ENCODE results near the gene IDH1.
A peak's percentile ranks its signal among the peaks of the same experiment; 100 is the strongest.
"Not testable (repeated sequence)": the region's sequence is repeated elsewhere in the genome, so short reads cannot be mapped to it uniquely, and the experiment has no call there.

Gene IDH1

DNA sequence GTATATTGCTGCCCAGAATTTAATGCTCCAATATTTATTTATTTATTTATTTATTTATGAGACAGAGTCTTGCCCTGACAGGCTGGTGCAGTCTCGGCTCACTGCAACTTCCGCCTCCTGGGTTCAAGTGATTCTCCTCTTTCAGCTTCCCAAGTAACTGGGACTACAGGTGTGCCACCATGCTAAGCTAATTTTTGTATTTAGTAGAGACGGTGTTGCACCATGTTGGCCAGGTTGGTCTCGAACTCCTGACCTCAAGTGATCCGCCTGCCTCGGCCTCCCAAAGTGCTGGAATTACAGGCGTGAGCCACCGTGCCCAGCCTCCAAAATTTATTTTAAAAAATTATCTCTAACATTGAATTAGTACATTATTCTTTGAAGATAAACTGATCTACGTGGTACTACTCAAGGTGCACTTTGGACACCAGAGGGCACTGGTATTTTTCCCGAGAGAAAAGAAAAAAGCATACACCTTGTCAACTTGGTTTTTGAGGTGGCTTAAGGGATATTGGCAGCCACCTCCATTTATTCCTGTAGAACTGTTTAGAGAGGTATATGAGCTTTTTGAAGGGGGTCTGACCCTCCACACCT is 1.4 kb upstream of the IDH1 start:
- DNase-seq = no peak

DNA sequence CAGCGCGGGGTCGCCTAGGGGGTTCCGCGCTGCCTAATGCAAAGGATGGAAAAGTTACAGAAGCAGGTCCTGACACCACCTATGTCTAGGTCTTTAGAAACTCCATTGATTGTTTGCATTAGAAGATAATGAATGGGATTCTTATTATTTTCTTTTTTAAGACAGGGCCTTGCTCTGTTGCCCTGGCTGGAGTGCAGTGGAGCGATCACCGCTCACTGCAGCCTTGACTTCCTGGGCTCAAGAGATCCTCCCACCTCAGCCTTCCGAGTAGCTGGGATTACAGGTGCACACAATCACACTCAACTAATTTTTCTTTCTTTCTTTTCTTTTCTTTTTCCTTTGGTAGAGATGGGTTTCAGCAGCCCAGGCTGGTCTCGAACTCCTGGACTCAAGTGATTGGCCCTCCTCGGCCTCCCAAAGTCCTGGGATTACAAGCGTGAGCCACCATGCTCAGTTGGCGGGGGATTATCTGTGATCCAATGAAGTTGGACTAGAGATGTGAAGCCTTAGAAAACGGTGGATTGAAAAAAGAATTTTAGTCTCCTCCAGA is 761 bp upstream of the IDH1 start:
- DNase-seq = no peak

GRCh38 chr2:208254118-208254870 is 577 bp downstream of the IDH1 start:
- peak; percentile 72 for DNase-seq

- DNase-seq = no peak
Measured at GRCh38 chr2:208253600-208254117, 1.2 kb downstream of the IDH1 start.

- DNase-seq = no peak
Measured at GRCh38 chr2:208252716-208253492, 2.0 kb downstream of the IDH1 start.

GRCh38 chr2:208251098-208251497 is 3.8 kb downstream of the IDH1 start:
- no peak for DNase-seq

- no peak for DNase-seq
Measured at GRCh38 chr2:208250388-208250787, 4.5 kb downstream of the IDH1 start.

DNA sequence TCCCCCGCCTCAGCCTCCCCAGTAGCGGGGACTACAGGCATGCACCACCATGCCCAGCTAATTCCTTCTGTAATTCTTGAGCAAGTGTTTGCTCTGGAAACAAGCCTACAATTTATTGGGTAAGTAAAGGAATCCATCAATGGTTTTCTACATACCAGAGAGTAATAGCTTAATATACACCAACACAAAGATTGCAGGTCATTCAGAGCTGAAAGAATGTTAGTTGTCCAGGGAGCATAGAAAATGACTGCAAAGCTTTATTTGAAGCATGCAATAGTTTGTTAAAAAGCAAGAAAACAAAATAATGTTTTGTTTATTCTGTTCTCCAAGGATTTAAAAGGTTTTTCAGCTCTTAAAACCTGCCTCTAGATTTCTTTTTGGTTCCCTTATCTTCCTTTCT is 5.6 kb downstream of the IDH1 start:
- DNase-seq = no peak

DNA sequence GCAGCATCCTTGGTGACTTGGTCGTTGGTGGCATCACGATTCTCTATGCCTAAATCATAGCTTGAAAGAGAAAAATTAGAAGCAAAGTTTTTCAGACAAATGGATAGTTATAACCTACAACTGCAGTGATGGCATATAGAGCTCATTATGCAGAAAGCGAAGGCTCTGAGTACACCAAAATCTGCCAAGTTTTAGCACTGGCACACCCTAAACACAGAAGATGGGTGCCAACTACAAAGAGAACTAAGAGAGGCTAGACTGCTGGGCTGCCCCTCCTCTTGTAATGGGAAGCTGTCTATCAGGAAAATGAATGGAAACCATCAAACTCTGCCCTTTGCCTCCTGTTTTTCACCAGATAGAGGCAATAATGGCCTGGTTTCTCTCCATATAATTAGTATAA is 6.3 kb downstream of the IDH1 start:
- no peak for DNase-seq

DNA sequence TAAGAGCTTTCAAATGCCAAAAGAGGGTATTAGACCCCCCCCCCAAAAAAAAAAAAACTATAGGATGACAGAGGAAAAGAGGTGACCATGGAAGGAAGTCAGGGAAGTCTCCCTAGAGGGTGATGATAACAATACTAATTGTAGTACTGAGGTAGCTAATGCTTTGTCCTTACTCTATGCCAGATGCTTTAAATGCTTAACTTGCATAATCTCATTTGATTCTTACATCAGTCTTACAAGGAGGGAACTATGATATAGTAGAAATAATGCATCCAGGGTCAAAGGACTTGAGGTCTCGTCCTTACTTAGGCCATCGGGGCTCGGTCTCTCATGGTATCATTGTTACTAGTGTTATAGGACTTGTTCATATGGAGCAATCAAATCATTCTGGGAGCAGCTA is 9.1 kb downstream of the IDH1 start:
- DNase-seq = no peak

GRCh38 chr2:208244422-208244821 is 10.4 kb downstream of the IDH1 start:
- DNase-seq = no peak

DNA sequence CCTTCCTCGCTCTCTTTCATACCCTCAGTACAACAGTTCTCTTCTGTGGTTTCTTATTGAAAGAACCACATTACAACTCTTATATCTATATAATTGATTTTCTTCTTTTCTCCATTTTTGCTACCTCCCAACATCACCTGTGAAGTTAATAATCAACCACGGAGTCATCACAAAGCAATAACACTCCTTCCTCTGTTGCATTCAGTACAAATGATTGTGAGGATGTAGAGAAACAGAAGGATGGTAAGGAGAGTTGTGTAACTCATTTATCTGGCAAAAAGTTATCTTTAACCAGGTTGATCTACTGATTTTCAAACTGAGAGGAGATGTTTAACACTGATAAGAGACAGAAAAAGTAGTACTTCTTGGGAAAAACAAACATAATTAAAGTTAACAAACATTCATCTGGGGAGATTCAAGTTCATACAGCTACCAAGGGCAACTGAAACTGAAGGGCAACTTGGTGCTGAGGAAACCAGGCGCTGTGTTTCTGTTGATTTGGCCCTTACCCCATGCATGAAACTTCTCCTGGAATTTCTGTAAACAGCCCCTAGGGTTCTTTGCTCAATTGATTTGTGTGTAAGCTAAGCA is 14.2 kb downstream of the IDH1 start:
- DNase-seq = no peak

- no peak for DNase-seq
Measured at GRCh38 chr2:208239770-208240493, 14.9 kb downstream of the IDH1 start.

- no peak for DNase-seq
Measured at GRCh38 chr2:208235860-208236259, 19.0 kb downstream of the IDH1 start.

- no peak for DNase-seq
Measured at GRCh38 chr2:208234786-208235185, 20.1 kb downstream of the IDH1 start.

DNA sequence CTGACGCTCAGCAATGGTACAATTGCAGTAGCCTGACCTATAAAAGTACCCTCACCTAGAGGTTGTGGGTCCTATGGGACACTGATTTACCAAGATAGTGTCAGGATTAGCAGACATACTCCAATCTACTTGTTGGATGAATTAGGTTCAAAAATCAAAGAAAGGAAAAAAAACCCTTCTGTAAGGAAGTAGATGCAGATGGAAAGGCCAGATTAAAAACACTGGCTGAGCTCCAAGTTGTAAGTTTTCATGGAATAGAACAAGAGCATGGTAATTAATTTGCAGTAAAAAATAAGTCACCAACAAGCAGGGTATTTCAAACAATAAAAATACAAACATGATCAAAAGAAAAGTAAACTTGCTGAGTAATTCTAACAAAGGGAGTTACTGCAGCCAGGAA is 26.4 kb downstream of the IDH1 start:
- DNase-seq = no peak

- DNase-seq = no peak
Measured at GRCh38 chr2:208227581-208228232, 27.2 kb downstream of the IDH1 start.

DNA sequence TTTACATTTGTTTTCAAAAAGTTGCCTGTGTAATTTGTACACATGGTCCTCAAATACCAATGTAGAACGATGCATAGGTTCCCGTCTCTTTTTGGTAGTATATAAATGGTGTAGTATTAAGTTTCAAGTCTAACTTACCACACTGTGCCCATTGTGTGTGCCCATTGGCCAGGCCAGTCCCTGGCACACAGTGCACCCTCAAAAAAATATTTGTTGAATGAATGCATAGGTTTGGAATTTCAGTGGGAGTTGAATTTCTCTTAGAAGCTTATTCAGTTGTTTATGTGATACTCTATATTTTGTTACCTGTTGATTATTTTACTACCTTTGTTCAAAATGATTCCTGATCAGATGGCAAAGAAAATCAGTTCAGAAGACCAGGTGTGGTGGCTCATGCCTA is 30.1 kb downstream of the IDH1 start:
- DNase-seq = peak; percentile 36

GRCh38 chr2:208222351-208222750 is 32.5 kb downstream of the IDH1 start:
- peak; percentile 69 for DNase-seq

DNA sequence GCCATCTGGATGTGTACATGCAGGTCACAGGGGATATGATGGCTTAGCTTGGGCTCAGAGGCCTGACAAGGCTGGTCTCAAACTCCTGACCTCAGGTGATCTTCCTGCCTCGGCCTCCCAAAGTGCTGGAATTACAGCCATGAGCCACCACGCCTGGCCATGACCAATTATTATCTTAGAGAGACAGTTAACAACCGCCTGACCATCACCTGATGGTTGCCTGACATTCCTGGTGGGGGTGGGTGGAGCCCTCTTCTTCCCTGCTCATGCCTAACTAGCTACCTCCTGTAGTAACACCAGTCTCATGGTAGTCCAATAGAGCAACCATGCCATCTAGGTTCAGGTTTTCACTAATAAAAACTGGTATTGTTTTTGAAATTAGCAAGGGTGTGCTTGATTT is 33.0 kb downstream of the IDH1 start:
- not testable (repeated sequence) for DNase-seq

- no peak for DNase-seq
Measured at GRCh38 chr2:208210688-208211451, 44.0 kb downstream of the IDH1 start.

Measured in EL (cell line).